Fibroblast of lung (primary cell): ENCODE results near the gene ALDH7A1. TPM values are rescaled to one million over a fixed set of nuclear protein-coding genes. Genes with fewer than 3 reads are reported as not detected.

Source experiments
- DNase-seq, 2 donors: peaks; one replicate each; pipeline versions ENCODE4 v3.0.0 to v3.0.0-alpha.2; 2010; ENCODE audit warnings: low read depth in 2 of 2
- H2AFZ ChIP-seq: 2 replicates; pipeline ENCODE4 v1.5.1; 2012; ENCODE audit warnings: low read length, control low read depth, inconsistent platforms
- H3K27ac ChIP-seq: 2 replicates; pipeline ENCODE4 v1.5.1; 2011; ENCODE audit warnings: low read length, control low read depth; ENCODE audit not compliant: insufficient read depth
- H3K27me3 ChIP-seq: 2 replicates; pipeline ENCODE4 v1.5.1; 2011; ENCODE audit warnings: mild to moderate bottlenecking, low read length; ENCODE audit not compliant: control insufficient read depth, insufficient read depth
- H3K36me3 ChIP-seq: 2 replicates; pipeline ENCODE4 v1.5.1; 2011; ENCODE audit warnings: low read length; ENCODE audit not compliant: control insufficient read depth, insufficient read depth
- H3K4me1 ChIP-seq: 2 replicates; pipeline ENCODE4 v1.5.1; 2011; ENCODE audit warnings: low read length; ENCODE audit not compliant: control insufficient read depth, insufficient read depth; ENCODE audit errors: extremely low read depth
- H3K4me2 ChIP-seq: 2 replicates; pipeline ENCODE4 v1.5.1; 2011; ENCODE audit warnings: low read length, control low read depth; ENCODE audit not compliant: insufficient read depth; ENCODE audit errors: extremely low read depth
- H3K4me3 ChIP-seq, 4 experiments: fragments of 200-600 bp in 1 of 4; sonication (generic) in 1 of 4; replicated peaks in 1 of 4; 2 replicates each; pipeline ENCODE4 v1.5.1; 2011 to 2016; ENCODE audit warnings: low read length in 4 of 4, low read depth in 3 of 4, mild to moderate bottlenecking in 3 of 4, control low read depth in 2 of 4, inconsistent platforms in 1 of 4, mixed read lengths in 1 of 4; ENCODE audit not compliant: insufficient read depth in 1 of 4; ENCODE audit errors: control extremely low read depth in 1 of 4
- H3K79me2 ChIP-seq: 2 replicates; pipeline ENCODE4 v1.5.1; 2012; ENCODE audit warnings: mild to moderate bottlenecking, low read length, inconsistent platforms; ENCODE audit not compliant: control insufficient read depth, insufficient read depth
- H3K9ac ChIP-seq: 2 replicates; pipeline ENCODE4 v1.5.1; 2011; ENCODE audit warnings: mild to moderate bottlenecking, low read length, control low read depth; ENCODE audit not compliant: insufficient read depth
- H3K9me3 ChIP-seq: 2 replicates; pipeline ENCODE4 v1.5.1; 2012; ENCODE audit warnings: low read depth, low read length; ENCODE audit not compliant: control insufficient read depth, insufficient read depth
- H4K20me1 ChIP-seq: 2 replicates; pipeline ENCODE4 v1.5.1; 2011; ENCODE audit warnings: low read length; ENCODE audit not compliant: control insufficient read depth, insufficient read depth; ENCODE audit errors: extremely low read depth
- EZH2 ChIP-seq: IDR thresholded peaks from 2 replicates; pipeline ENCODE4 v1.5.1; 2012; ENCODE audit warnings: low read length, control low read depth, mild to moderate bottlenecking; ENCODE audit errors: missing control alignments
- polyA plus RNA-seq, 2 donors: library from polyadenylated mRNA; depleted of rRNA in 1 of 2; stranded (reverse) in 1 of 2; unstranded in 1 of 2; fragments of >200 nt; gene quantifications; 2 replicates each; pipeline ENCODE4 v1.2.1, GENCODE V29; 2011 to 2012; ENCODE audit warnings: missing spikeins in 1 of 2
- total RNA-seq: library from RNA; depleted of rRNA; stranded (reverse); fragments of >200 nt; gene quantifications from 2 replicates; pipeline ENCODE4 v1.2.1, GENCODE V29; 2014
- TF ChIP-seq, protein P1 (sequence below), 2 donors: IDR thresholded peaks in 1 of 2; conservative IDR thresholded peaks in 1 of 2; 1 replicate in 1 of 2; 2 replicates in 1 of 2; pipeline ENCODE4 v1.5.1; 2011 to 2012; ENCODE audit warnings: low read length in 2 of 2, control low read depth in 1 of 2, inconsistent platforms in 1 of 2, low read depth in 1 of 2, mild to moderate bottlenecking in 1 of 2

The ALDH7A1 gene
- total and polyA plus RNA-seq, 2 donors (not counting 1 experiment from before 2014, with no cell fraction given): 44.8 to 53.3 TPM

DNA sequence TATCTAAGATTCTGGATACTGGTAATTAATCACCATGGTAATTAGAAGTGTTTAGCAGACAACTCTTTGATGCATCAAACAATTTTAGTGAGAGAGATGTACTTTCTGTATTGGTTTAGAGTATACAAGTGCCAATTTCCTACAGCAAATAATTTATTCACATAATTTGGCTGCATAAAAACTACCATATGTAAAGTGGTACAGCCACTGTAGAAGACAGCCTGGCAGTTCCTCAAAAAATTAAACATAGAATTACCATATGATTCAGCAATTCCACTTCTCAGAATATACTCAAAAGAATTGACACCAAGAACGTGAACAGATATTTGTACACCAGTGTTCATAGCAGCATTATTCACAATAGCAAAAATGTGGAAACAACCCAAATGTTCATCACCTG is 41.9 kb upstream of the ALDH7A1 start:
- no peaks in the 10 kb centered on the region for H3K79me2 ChIP-seq
- H4K20me1 ChIP-seq: no peaks in the 10 kb centered on the region
- H3K4me1 ChIP-seq: no peaks in the 10 kb centered on the region
- TF ChIP-seq, protein P1, sequence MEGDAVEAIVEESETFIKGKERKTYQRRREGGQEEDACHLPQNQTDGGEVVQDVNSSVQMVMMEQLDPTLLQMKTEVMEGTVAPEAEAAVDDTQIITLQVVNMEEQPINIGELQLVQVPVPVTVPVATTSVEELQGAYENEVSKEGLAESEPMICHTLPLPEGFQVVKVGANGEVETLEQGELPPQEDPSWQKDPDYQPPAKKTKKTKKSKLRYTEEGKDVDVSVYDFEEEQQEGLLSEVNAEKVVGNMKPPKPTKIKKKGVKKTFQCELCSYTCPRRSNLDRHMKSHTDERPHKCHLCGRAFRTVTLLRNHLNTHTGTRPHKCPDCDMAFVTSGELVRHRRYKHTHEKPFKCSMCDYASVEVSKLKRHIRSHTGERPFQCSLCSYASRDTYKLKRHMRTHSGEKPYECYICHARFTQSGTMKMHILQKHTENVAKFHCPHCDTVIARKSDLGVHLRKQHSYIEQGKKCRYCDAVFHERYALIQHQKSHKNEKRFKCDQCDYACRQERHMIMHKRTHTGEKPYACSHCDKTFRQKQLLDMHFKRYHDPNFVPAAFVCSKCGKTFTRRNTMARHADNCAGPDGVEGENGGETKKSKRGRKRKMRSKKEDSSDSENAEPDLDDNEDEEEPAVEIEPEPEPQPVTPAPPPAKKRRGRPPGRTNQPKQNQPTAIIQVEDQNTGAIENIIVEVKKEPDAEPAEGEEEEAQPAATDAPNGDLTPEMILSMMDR (conservative IDR thresholded peaks at IDR 0.05 in 1 of 2, IDR thresholded peaks at IDR 0.05 in 1 of 2; ENCODE audit: low read depth in 1 of 2, low read length in 2 of 2): no peak
- TF ChIP-seq EZH2: no peak
- no peaks in the 10 kb centered on the region for H3K27me3 ChIP-seq
- no peaks in the 10 kb centered on the region for H3K36me3 ChIP-seq
- no peak overlapping the region for H2AFZ ChIP-seq
- no peak for DNase-seq
- no peak overlapping the region for H3K4me2 ChIP-seq
- H3K9ac ChIP-seq: no peak overlapping the region
- H3K4me3 ChIP-seq: no peak overlapping the region
- no peaks in the 10 kb centered on the region for H3K9me3 ChIP-seq
- H3K27ac ChIP-seq: no peak overlapping the region

DNA sequence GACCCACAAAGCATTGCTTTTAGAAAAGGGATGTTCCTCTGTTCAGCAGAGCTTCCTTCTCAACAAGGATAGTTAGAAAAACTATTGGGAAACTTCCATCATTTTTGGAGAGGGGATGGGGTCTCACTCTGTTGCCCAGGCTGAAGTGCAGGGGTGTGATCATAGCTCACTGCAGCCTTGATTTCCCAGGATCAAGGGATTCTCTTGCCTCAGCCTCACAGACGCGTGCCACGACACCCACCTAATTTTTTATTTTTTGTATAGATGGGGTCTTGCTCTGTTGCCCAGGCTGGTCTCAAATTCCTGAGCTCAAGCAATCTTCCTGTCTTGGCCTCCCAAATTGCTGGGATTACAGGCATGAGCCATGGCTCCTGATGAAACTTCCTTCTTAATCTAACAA is 40.6 kb upstream of the ALDH7A1 start:
- Histone ChIP-seq H2AFZ (no peak overlapping the region), H3K27ac (no peak overlapping the region), H4K20me1 (no peaks in the 10 kb centered on the region), H3K9ac (no peak overlapping the region), H3K4me2 (no peak overlapping the region), H3K36me3 (no peaks in the 10 kb centered on the region), H3K4me1 (no peaks in the 10 kb centered on the region), H3K4me3 (no peak overlapping the region), H3K27me3 (no peaks in the 10 kb centered on the region), H3K9me3 (no peaks in the 10 kb centered on the region), H3K79me2 (no peaks in the 10 kb centered on the region)
- DNase-seq: no peak
- TF ChIP-seq, protein P1 (conservative IDR thresholded peaks at IDR 0.05 in 1 of 2, IDR thresholded peaks at IDR 0.05 in 1 of 2; ENCODE audit: low read depth in 1 of 2, low read length in 2 of 2): no peak
- TF ChIP-seq EZH2: no peak

DNA sequence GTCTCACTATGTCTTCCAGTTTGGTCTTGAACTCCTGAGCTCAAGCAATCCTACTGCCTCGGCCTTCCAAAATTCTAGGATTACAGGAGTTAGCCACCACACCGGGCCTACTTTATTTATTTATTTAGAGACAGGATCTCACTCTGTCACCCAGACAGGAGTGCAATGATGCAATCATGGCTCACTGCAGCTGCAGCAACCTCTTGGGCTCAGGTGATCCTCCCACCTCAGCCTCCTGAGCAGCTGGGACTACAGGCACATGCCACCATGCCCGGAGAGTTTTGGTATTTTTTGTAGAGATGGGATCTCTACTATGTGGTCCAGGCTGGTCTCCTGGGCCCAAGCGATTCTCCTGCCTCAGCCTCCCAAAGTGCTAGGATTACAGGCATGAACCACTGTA is 38.5 kb upstream of the ALDH7A1 start:
- Histone ChIP-seq H3K4me3 (no peak overlapping the region), H3K9me3 (no peaks in the 10 kb centered on the region), H4K20me1 (no peaks in the 10 kb centered on the region), H3K4me1 (no peaks in the 10 kb centered on the region), H3K27ac (no peak overlapping the region), H3K9ac (no peak overlapping the region), H2AFZ (no peak overlapping the region), H3K36me3 (no peaks in the 10 kb centered on the region), H3K79me2 (no peaks in the 10 kb centered on the region), H3K27me3 (no peaks in the 10 kb centered on the region), H3K4me2 (no peak overlapping the region)
- TF ChIP-seq, protein P1 (conservative IDR thresholded peaks at IDR 0.05 in 1 of 2, IDR thresholded peaks at IDR 0.05 in 1 of 2; ENCODE audit: low read depth in 1 of 2, low read length in 2 of 2): no peak
- TF ChIP-seq EZH2: no peak
- DNase-seq: no peak
